GM18861 (cell line): ENCODE results near the gene GFOD2.

ENCODE experiments used
- ATAC-seq: cut with Tn5 transposase; IDR thresholded peaks from one replicate; pipeline ENCODE4 v1.9.1; 2021; ENCODE audit not compliant: unreplicated experiment

GFOD2 gene

GRCh38 chr16:67673712-67674580 lies 45.2 kb downstream of the GFOD2 start:
- no peak for ATAC-seq

- no peak for ATAC-seq
Observed at GRCh38 chr16:67672739-67673662, 46.1 kb downstream of the GFOD2 start.

GRCh38 chr16:67672306-67672705 lies 46.8 kb downstream of the GFOD2 start:
- no peak for ATAC-seq

- no peak for ATAC-seq
Observed at GRCh38 chr16:67669499-67670101, 49.5 kb downstream of the GFOD2 start.

GRCh38 chr16:67668495-67669157 lies 50.5 kb downstream of the GFOD2 start:
- no peak for ATAC-seq

- peak; percentile 68 for ATAC-seq
Observed at GRCh38 chr16:67667817-67668494, 51.2 kb downstream of the GFOD2 start.

- ATAC-seq, result no peak
Observed at GRCh38 chr16:67667453-67667816, 51.7 kb downstream of the GFOD2 start.

GRCh38 chr16:67666559-67667452 lies 52.3 kb downstream of the GFOD2 start, which contains the start of the genes C16orf86 and ENKD1:
Gene C16orf86 (plus strand): TSS chr16:67666814. CDS start chr16:67666971, 157 bp downstream.
Gene ENKD1 (minus strand): TSS chr16:67666750. CDS start chr16:67666442, 308 bp downstream.
- ATAC-seq, result no peak

GRCh38 chr16:67666032-67666551 lies 53.0 kb downstream of the GFOD2 start:
- ATAC-seq, result no peak

GRCh38 chr16:67665598-67665997 lies 53.5 kb downstream of the GFOD2 start:
- ATAC-seq, result no peak

- no peak for ATAC-seq
Observed at GRCh38 chr16:67664871-67665270, 54.2 kb downstream of the GFOD2 start.

GRCh38 chr16:67664258-67664657 lies 54.9 kb downstream of the GFOD2 start:
- ATAC-seq, result no peak

- no peak for ATAC-seq
Observed at GRCh38 chr16:67663877-67664222, 55.3 kb downstream of the GFOD2 start.

GRCh38 chr16:67663151-67663876 lies 55.8 kb downstream of the GFOD2 start:
- ATAC-seq, result no peak

GRCh38 chr16:67662653-67663010 lies 56.5 kb downstream of the GFOD2 start:
- ATAC-seq, result no peak

GRCh38 chr16:67661886-67662652 lies 57.0 kb downstream of the GFOD2 start:
- no peak for ATAC-seq

- no peak for ATAC-seq
Observed at GRCh38 chr16:67661101-67661761, 57.9 kb downstream of the GFOD2 start.
